Measurements from ENCODE around the gene ALDH18A1.

DNA sequence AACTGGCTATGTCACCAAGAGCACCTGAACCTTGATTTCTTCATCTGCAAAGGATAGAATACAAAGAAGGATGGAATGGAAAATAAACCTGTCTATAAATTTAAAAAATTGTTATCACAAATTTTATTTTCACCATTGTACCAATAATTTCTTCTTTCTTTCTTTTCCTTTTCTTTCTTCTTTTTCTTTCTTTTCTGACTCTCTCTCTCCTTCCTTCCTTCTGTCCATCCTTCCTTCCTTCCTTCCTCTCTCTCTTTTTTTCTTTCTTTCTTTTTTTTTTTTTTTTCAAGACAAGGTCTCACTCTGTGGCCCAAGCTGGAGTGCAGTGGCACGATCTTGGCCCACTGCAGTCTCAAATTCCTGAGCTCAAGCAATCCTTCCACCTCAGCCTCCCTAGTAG is 58.7 kb downstream of the ALDH18A1 start:
- TF ChIP-seq CTCF (IDR thresholded peaks at IDR 0.05) = no peak
- no peak for TF ChIP-seq RFX5 (IDR thresholded peaks at IDR 0.05)
- no peak for TF ChIP-seq USF2 (IDR thresholded peaks at IDR 0.05)
- no peak for TF ChIP-seq HDAC2 (IDR thresholded peaks at IDR 0.05)
- TF ChIP-seq ZC3H11A (IDR thresholded peaks at IDR 0.05) = no peak
- TF ChIP-seq MYC (IDR thresholded peaks at IDR 0.05; ENCODE audit: borderline replicate concordance, low read length) = no peak
- TF ChIP-seq POLR2AphosphoS2 (conservative IDR thresholded peaks at IDR 0.05; ENCODE audit: low read length) = no peak
- TF ChIP-seq POLR2A (IDR thresholded peaks at IDR 0.05; ENCODE audit: low read length) = no peak
- no peak for TF ChIP-seq MAX (IDR thresholded peaks at IDR 0.05)
- TF ChIP-seq NR3C1 (IDR thresholded peaks at IDR 0.05) = no peak
- TF ChIP-seq CHD4 (IDR thresholded peaks at IDR 0.05; ENCODE audit: borderline replicate concordance) = no peak
- no peak for TF ChIP-seq CBX2 (IDR thresholded peaks at IDR 0.05; ENCODE audit: borderline replicate concordance, low read depth)
- no peak for TF ChIP-seq KDM5A (IDR thresholded peaks at IDR 0.05)
